OCI-LY1 (cell line): ENCODE measurements around the gene PAPSS1.
"Not testable (repeated sequence)": the region's sequence is repeated elsewhere in the genome, so short reads cannot be mapped to it uniquely, and the experiment has no call there.

Source experiments
- H2AFZ ChIP-seq: fragments of 200-600 bp; sonication (generic), shearing (Covaris generic); 2 replicates; pipeline ENCODE4 v1.6.0; 2014; ENCODE audit warnings: antibody characterized with exemption, mild to moderate bottlenecking, low read length
- H3F3A ChIP-seq: fragments of 200-600 bp; sonication (generic), shearing (Covaris generic); 2 replicates; pipeline ENCODE4 v1.6.0; 2014; ENCODE audit warnings: mild to moderate bottlenecking, antibody characterized with exemption, low read length, moderate library complexity; ENCODE audit not compliant: insufficient read depth
- H3K27ac ChIP-seq: fragments of 200-600 bp; sonication (generic); 2 replicates; pipeline ENCODE4 v1.5.1; 2014; ENCODE audit warnings: low read length, mixed run types, mild to moderate bottlenecking, low read depth; ENCODE audit not compliant: poor library complexity, severe bottlenecking
- H3K27me3 ChIP-seq: fragments of 200-600 bp; sonication (generic); 2 replicates; pipeline ENCODE4 v1.6.0; 2014; ENCODE audit warnings: antibody characterized with exemption, mild to moderate bottlenecking, low read length, moderate library complexity; ENCODE audit not compliant: insufficient read depth
- H3K36me3 ChIP-seq: fragments of 200-600 bp; sonication (generic); 2 replicates; pipeline ENCODE4 v1.6.1; 2014; ENCODE audit warnings: mild to moderate bottlenecking, antibody characterized with exemption, low read length, moderate library complexity, mixed read lengths; ENCODE audit not compliant: insufficient read depth
- H3K4me1 ChIP-seq: fragments of 200-600 bp; sonication (generic); 2 replicates; pipeline ENCODE4 v1.5.1; 2014; ENCODE audit warnings: mild to moderate bottlenecking, low read length, moderate library complexity; ENCODE audit not compliant: insufficient read depth, severe bottlenecking
- H3K4me2 ChIP-seq: fragments of 200-600 bp; sonication (generic), shearing (Covaris generic); 2 replicates; pipeline ENCODE4 v1.6.1; 2014; ENCODE audit warnings: low read length
- H3K4me3 ChIP-seq: fragments of 200-600 bp; sonication (generic); 2 replicates; pipeline ENCODE4 v1.5.1; 2014; ENCODE audit warnings: low read length, low read depth, mild to moderate bottlenecking, mixed read lengths; ENCODE audit not compliant: poor library complexity, severe bottlenecking
- H3K79me2 ChIP-seq: fragments of 200-600 bp; shearing (Covaris generic); 2 replicates; pipeline ENCODE4 v1.6.1; 2016; ENCODE audit warnings: mixed run types, low read length, mixed read lengths; ENCODE audit not compliant: insufficient read depth
- H3K9ac ChIP-seq: fragments of 200-600 bp; sonication (generic), shearing (Covaris generic); 2 replicates; pipeline ENCODE4 v1.6.1; 2014; ENCODE audit warnings: mild to moderate bottlenecking, low read length, mixed read lengths
- H3K9me2 ChIP-seq: fragments of 200-600 bp; sonication (generic), shearing (Covaris generic); 2 replicates; pipeline ENCODE4 v1.6.1; 2014; ENCODE audit warnings: low read depth, mild to moderate bottlenecking, low read length, mixed read lengths
- H3K9me3 ChIP-seq: fragments of 200-600 bp; shearing (Covaris generic); 2 replicates; pipeline ENCODE4 v1.6.1; 2014; ENCODE audit warnings: low read length, mixed read lengths
- H4K20me1 ChIP-seq: fragments of 200-600 bp; sonication (generic), shearing (Covaris generic); 2 replicates; pipeline ENCODE4 v1.6.0; 2016; ENCODE audit warnings: mild to moderate bottlenecking, low read length; ENCODE audit not compliant: insufficient read depth
- CTCF ChIP-seq: fragments of 200-600 bp; sonication (generic), shearing (Covaris generic); IDR thresholded peaks from 2 replicates; pipeline ENCODE4 v1.5.1; 2017; ENCODE audit warnings: mild to moderate bottlenecking, antibody characterized with exemption, low read length, moderate library complexity, mixed read lengths
- EZH2 ChIP-seq: fragments of 200-600 bp; sonication (generic), shearing (Covaris generic); IDR thresholded peaks from 2 replicates; pipeline ENCODE4 v1.8.0; 2017; ENCODE audit warnings: borderline replicate concordance, mixed run types, mild to moderate bottlenecking, antibody characterized with exemption, low read length, moderate library complexity, mixed read lengths

Gene PAPSS1

GRCh38 chr4:107733431-107733925 lies 13.4 kb upstream of the PAPSS1 start:
- no peaks in the 10 kb centered on the region for H3K79me2 ChIP-seq
- no peaks in the 10 kb centered on the region for H4K20me1 ChIP-seq
- H3K9ac ChIP-seq: no peak overlapping the region
- H2AFZ ChIP-seq: no peak overlapping the region
- H3K4me3 ChIP-seq: no peak overlapping the region
- no peaks in the 10 kb centered on the region for H3K4me1 ChIP-seq
- H3K27me3 ChIP-seq: no peaks in the 10 kb centered on the region
- H3K27ac ChIP-seq: no peak overlapping the region
- no peak overlapping the region for H3K4me2 ChIP-seq
- no peaks in the 10 kb centered on the region for H3K9me2 ChIP-seq
- H3K36me3 ChIP-seq: no peaks in the 10 kb centered on the region
- no peaks in the 10 kb centered on the region for H3F3A ChIP-seq
- no peak for TF ChIP-seq CTCF
- TF ChIP-seq EZH2: no peak
- no peaks in the 10 kb centered on the region for H3K9me3 ChIP-seq

- H2AFZ ChIP-seq, H3K27me3 ChIP-seq, H3K4me1 ChIP-seq, H4K20me1 ChIP-seq, H3K4me3 ChIP-seq, H3K9me2 ChIP-seq, H3K4me2 ChIP-seq, H3K9me3 ChIP-seq, H3F3A ChIP-seq, H3K9ac ChIP-seq, H3K79me2 ChIP-seq, H3K27ac ChIP-seq, H3K36me3 ChIP-seq: not testable (repeated sequence)
Measured at GRCh38 chr4:107729050-107729449, 9.0 kb upstream of the PAPSS1 start.

GRCh38 chr4:107726131-107726925 lies 6.3 kb upstream of the PAPSS1 start:
- H3K9me2 ChIP-seq, H3K27ac ChIP-seq, H2AFZ ChIP-seq, H3K27me3 ChIP-seq, H3K9ac ChIP-seq, H3K4me3 ChIP-seq, H3K4me2 ChIP-seq, H3F3A ChIP-seq, H3K79me2 ChIP-seq, H4K20me1 ChIP-seq, H3K9me3 ChIP-seq, H3K36me3 ChIP-seq: not testable (repeated sequence)
- peaks cover 10% of the 10 kb centered on the region for H3K4me1 ChIP-seq

GRCh38 chr4:107725281-107725859 lies 5.3 kb upstream of the PAPSS1 start:
- Histone ChIP-seq H3K79me2 (no peaks in the 10 kb centered on the region), H3F3A (no peaks in the 10 kb centered on the region), H3K27me3 (no peaks in the 10 kb centered on the region), H3K4me1 (peaks cover 18% of the 10 kb centered on the region), H3K9ac (no peak overlapping the region), H3K4me3 (no peak overlapping the region), H3K36me3 (no peaks in the 10 kb centered on the region), H3K9me2 (no peaks in the 10 kb centered on the region), H2AFZ (no peak overlapping the region), H3K9me3 (no peaks in the 10 kb centered on the region), H3K27ac (no peak overlapping the region), H3K4me2 (no peak overlapping the region), H4K20me1 (no peaks in the 10 kb centered on the region)
- TF ChIP-seq EZH2 (no peak), CTCF (no peak)

- not testable (repeated sequence) for H3K9me2 ChIP-seq, H3K27me3 ChIP-seq, H3K36me3 ChIP-seq, H3F3A ChIP-seq, H3K4me3 ChIP-seq, H3K9me3 ChIP-seq, H3K4me2 ChIP-seq, H3K9ac ChIP-seq, H3K27ac ChIP-seq, H2AFZ ChIP-seq, H3K79me2 ChIP-seq, H4K20me1 ChIP-seq
- H3K4me1 ChIP-seq: peaks cover 28% of the 10 kb centered on the region
Measured at GRCh38 chr4:107723331-107723730, 3.3 kb upstream of the PAPSS1 start.
